ENCODE measurements around the gene NAA15. TPM values are rescaled to one million over a fixed set of nuclear protein-coding genes. Genes with fewer than 3 reads are reported as not detected.

Gene NAA15
- total and polyA plus RNA-seq, 2 of the 8 experiments (the other 6 are each of a cell fraction or from before 2014, with no cell fraction given), result 9.7 to 124 TPM

GRCh38 chr4:139315221-139315675 is 13.9 kb downstream of the NAA15 start (continued):
- no peak for TF ChIP-seq HDAC6 (IDR thresholded peaks at IDR 0.05; ENCODE audit: low read depth, low read length)

All from H1 (cell line).